ENCODE measurements around the gene CAPG. TPM values are rescaled to one million over a fixed set of nuclear protein-coding genes. Genes with fewer than 3 reads are reported as not detected.
"Not testable (repeated sequence)": the region's sequence is repeated elsewhere in the genome, so short reads cannot be mapped to it uniquely, and the experiment has no call there.

Gene CAPG
- total RNA-seq, 1 donor from 2014 or later, result 3.4 TPM

DNA sequence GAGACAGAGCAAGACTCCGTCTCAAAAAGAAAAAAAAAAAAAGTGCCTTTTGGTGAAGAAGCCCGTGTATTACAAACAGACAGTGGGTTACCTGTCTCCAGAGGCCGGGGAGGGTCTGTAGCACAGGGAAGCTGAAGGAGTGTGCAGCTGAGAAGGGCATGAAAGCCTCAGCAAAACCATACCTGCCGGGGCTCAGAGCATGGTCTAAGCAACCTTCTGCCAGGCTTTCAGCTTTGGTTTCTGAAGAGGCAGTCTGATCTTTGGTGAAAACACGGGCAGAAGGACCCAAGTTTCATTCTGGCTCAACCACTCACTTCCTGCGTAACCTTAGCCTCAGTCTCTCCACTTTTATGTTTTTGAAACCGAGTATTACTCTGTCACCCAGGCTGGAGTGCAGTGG, 29.8 kb upstream of the CAPG start:
- no peak for DNase-seq
- ATAC-seq (ENCODE audit: poor library complexity), result no peak
- intact Hi-C loops (cut with DNase I), result loop anchor here (5.0 kb wide), 1 partner anchor 97 kb away; the partner anchor contains the start of gene MAT2A

DNA sequence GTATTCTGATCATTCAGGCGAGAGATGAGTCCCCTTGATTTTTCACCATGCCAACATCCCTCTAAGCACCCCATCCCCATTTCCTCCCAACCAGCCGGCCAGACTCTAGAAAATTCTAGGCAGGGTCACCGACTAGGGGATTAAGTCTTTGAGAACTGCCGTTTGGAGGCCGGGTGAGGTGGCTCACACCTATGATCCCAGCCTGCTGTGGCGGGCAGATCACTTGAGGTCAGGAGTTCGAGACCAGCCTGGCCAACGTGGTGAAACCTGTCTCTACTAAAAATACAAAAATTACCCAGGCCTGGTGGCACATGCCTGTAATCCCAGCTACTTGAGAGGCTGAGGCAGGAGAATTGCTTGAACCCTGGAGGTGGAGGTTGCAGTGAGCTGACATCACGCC, 29.4 kb upstream of the CAPG start:
- not testable (repeated sequence) for ATAC-seq (ENCODE audit: poor library complexity); DNase-seq
- intact Hi-C loops (cut with DNase I), result loop anchor here (5.0 kb wide), 1 partner anchor 98 kb away; the partner anchor contains the start of gene MAT2A

DNA sequence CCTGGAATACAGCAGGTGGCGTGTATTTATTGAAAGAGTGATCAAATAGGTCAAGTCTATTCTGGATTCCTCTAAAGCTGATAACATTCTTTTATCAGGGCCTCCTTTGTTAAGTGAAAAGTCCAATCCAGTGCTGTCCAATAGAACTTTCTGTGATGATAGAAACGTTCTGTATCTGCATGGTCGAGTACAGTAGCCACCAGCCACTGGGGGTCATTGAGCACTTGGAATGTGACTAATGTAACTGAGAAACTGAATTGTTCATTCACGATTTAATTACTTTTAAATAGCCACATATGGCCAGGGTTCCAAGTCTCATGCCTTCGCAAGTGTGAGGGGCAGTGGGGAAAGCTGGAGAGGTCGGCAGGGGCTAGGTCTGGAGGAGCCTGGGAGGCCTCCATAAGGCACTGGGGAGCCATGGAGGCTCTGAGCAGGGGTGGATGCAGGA, 28.9 kb upstream of the CAPG start:
- ATAC-seq (ENCODE audit: poor library complexity), result no peak
- intact Hi-C loops (cut with DNase I), result loop anchor here (5.0 kb wide), 1 partner anchor 98 kb away; the partner anchor contains the start of gene MAT2A
- no peak for DNase-seq

DNA sequence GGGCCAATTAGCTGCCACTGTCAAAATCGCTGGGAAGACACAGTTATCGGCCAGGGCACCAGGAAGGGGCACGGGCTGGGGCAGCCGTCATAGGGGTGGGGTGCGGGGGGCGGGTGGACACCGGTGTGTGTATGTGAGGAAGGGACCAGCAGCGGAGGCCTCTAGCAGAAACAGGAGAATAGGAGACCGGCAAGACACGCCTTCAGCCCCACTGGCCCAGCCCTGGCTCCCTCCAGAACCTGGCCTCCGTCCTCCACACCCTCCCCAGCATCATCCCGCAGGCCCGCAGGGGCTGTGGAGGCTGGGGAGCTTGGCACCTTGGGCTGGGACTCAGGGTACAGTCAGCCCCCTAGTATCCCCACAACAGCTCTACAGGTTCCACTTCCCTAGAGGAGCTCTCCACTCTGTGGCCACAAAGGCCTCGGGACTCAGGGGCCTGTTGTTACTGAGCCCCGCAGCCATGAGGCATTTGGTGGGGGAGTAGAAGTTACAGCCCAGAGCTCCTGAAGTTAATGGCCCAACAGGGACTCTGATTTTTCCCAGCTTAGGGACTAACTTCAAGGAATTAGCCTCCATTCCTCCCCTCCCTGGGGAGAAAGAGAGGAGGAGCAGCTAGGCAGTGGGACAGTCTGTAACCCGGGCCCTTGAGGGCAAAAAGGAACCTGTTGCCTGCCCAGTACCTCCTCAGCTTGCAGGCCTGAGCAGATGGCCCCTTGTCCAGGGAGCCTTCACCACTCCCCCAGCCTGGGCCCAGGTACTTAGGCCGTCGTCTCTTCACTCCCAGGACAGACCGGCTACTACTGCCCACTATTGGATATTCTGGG, 28.2 kb upstream of the CAPG start:
- DNase-seq, result peak; percentile 64
- intact Hi-C loops (cut with DNase I), result loop anchor here (5.0 kb wide), 1 partner anchor 99 kb away; the partner anchor contains the start of gene MAT2A
- peak; percentile 13 for ATAC-seq (ENCODE audit: poor library complexity)

DNA sequence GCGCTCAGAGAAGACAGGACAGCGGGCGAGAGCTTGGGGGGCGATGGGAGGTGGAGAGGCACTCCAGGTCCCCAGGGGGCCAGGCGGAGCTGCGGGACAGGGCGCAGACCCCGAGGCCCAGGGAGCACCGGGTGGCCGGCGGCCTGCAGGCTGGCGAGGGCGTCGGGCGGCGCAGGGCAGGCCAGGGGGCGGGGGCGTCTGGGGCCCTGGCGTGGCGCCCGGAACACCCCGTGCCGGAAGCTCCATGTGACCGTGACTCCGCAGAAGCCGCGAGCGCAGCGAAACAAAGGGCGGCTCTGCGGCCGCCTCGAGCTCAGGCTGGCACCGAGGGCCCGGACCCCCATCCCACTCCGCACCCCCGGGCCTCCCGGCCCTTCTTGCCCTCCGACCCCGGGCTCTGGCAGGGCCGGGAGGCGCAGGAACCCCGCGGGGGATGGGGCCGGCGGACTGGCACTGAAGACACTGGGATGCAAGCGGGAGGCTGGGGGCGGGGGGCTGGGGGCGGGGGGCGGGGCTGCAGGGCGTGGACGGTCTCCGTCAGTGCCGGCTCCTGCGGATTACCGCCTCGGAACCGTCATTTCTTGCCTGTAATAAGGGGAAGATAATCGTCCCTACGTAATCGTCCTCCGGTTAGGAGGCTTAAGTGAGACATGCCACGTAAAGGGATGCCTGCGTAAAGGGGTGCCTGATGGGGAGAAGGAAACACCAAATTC, 27.5 kb upstream of the CAPG start:
- peak; percentile 88 for ATAC-seq (ENCODE audit: poor library complexity)
- intact Hi-C loops (cut with DNase I), result loop anchor here (5.0 kb wide), 1 partner anchor 100 kb away; the partner anchor contains the start of gene MAT2A
- peak; percentile 95 for DNase-seq

DNA sequence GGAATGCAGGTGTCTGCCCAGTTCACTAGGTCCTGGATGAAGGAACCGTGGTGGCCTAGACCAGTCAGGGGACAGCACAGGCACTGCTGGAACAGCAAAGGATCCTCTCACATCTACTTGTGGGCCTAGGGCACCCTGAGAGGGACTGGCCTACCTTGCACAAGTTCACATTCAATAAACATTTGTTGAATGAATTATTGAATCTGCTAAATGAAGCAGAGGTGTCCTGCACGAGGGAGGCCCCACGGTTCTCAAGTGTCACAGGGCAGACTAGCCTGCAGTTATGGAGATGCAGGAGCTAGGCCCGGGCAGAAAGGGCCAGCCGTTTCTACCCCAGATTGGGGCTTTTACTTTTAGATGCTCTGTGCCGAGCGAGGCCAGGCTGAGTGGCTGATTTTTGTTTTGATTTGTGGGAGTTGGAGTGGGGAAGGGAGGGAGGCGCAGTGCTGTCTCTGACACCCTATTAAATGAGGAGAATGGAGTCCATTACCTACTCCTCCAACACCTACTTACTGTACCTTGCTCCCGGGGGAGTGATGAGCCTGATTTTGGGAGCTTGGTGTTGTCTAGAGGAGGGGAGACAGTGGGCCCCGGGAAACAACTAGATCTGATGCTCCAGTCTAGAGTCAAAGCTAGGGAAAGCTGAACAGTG, 26.8 kb upstream of the CAPG start:
- DNase-seq (no peak), ATAC-seq (ENCODE audit: poor library complexity) (no peak)
- intact Hi-C loops (cut with DNase I), result loop anchor here (5.0 kb wide), 1 partner anchor 100 kb away; the partner anchor contains the start of gene MAT2A

DNA sequence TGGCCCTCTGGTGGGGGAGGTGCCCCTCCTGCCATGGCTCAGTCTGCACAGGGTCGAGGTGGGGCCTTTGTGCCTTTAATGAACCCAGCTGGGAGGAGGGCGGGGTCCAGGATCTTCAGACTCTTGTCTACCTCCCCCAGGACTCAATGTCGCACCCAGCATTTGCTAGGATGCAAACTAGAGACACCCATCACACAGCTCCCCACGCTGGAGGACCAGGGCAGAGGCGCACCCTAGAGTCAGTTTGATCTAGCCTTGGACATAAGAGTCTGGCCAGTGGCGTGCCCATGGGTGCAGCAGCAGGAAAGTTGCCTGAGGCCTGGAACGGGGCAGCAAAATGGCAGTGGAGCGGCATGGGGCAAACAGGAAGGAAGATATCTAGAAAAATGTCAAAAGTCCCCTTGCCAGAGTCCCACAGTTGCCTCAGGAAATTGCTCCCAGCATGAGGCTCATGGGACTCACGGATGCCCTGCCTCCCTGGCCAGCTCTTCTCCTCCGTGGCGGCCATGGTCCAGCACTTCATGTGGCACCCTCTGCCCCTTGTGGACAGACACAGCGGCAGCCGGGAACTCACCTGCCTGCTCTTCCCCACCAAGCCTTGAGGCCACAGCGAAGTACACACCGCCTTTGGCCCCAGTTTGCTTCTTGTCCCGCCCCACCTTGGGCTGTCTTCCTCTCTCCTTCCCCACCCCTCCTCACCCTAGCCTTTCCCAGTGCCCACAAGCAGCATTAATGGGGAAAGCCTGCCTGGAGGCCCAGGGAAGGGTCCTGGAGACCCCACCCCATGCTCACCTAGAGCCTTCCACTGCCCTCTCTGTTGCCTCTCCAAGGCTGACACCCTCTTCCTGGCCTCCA, 26.0 kb upstream of the CAPG start:
- intact Hi-C loops (cut with DNase I), result loop anchor here (5.0 kb wide), 1 partner anchor 101 kb away; the partner anchor contains the start of gene MAT2A
- ATAC-seq (ENCODE audit: poor library complexity), result no peak
- no peak for DNase-seq

DNA sequence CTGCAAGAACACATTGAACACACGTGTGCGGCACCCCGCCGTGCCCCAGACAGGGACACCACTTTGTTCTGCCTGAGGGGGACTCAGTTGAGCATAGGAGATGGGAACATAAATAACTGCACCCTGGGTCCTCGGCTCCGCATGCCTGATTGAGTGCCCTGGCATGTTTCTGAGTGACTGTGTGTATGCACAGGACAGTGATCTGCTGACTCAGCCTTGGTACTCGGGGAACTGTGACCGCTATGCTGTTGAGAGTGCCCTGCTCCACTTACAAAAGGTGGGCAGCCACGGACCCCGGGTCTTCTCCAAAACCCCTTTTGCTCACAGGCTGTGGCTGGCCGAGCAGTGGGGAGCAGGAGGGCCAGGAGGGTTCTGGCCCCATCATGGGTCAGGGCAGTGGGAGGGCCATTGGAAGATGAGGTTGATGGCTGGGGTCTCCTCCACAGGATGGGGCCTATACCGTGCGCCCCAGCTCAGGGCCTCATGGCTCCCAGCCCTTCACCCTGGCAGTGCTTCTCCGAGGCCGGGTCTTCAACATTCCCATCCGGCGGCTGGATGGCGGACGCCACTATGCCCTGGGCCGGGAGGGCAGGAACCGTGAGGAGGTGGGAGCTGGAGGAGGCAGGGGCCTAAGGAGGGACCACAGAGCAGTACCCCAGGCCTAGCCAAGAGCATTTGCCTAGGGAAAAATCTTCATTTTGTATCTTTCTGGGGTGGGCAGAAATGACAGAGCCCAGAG, 25.2 kb upstream of the CAPG start:
- intact Hi-C loops (cut with DNase I), result loop anchor here (5.0 kb wide), 1 partner anchor 102 kb away; the partner anchor contains the start of gene MAT2A
- DNase-seq (no peak), ATAC-seq (ENCODE audit: poor library complexity) (no peak)

DNA sequence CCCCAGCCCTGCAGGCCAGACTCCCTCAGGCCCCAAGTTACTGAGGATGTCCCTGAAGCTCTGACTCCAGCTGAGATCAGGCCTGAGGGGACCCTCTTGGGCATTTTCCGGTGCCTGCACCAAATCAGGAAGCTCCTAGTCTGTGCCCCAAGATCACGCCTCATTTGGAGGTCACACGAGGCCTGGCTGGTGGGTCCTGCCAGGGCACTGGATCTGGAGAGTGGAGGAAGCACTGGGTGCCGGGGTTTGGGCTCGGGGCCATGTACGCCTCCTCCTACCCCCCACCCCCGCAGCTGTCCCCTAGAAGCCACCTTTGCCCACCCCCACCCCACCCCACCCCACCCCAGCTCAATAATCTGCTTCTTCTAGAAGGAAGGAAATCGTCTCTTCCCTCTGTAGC, 24.5 kb upstream of the CAPG start:
- ATAC-seq (ENCODE audit: poor library complexity), result no peak
- DNase-seq, result no peak
- intact Hi-C loops (cut with DNase I), result loop anchor here (5.0 kb wide), 1 partner anchor 103 kb away; the partner anchor contains the start of gene MAT2A

DNA sequence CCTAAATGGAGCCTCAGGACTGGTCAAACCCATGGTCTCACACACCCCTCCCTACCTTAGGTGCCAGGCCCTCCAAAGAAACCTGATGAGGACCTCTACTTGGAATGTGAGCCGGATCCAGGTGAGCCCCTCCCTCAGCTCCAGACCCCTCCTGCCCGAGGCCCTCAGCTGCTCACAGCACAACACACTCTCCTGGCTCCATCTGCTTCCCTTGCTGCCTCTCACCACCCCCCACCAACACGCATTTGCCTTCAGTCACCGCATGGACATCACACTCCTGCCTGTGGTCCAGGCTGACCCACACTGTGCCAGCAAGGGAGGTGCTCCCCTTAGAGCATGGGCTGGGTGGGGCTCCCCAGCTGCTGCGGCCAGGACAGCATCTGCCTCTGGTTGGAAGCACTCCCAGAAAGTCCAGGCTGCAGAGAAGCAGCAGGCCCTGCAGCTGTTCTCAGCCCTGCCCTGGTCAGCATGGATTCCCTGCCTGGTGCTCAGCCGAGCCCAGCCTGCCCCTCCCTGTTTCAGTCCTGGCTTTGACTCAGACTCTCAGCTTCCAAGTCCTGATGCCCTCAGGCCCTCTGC, 23.4 kb upstream of the CAPG start:
- intact Hi-C loops (cut with DNase I), result no loop called here
- ATAC-seq (ENCODE audit: poor library complexity) (peak; percentile 71), DNase-seq (peak; percentile 92)

DNA sequence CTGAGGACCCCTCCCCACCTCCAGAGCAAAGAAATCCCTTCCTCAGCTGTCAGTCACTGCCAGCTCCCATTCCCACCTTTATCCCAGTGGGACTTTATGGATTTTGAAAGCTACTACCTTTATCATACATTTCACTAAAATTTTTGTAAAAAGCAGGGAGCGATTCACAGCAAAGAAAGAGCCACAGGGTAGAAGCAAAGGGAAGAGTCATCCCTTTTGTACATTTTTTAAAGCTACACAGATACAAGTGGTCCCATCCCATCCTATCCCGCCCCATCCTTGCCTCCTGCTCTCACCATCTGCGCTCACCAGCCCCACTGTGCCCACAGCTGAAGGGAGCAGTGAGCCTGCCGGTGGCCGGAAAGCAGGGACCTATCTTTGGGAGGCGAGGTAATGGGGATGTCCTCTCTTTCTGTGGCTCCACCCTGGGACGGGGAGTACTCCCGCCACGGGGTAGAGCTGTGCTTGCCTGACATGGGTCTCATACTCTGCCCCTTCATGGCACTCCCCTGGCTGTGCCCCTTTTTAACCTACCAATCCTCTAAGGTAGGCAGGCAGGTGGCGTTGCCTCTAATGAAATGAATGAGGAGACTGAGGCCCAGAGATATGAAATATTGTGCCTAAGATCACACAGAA, 21.5 kb upstream of the CAPG start:
- intact Hi-C loops (cut with DNase I), result no loop called here
- ATAC-seq (ENCODE audit: poor library complexity), result no peak

DNA sequence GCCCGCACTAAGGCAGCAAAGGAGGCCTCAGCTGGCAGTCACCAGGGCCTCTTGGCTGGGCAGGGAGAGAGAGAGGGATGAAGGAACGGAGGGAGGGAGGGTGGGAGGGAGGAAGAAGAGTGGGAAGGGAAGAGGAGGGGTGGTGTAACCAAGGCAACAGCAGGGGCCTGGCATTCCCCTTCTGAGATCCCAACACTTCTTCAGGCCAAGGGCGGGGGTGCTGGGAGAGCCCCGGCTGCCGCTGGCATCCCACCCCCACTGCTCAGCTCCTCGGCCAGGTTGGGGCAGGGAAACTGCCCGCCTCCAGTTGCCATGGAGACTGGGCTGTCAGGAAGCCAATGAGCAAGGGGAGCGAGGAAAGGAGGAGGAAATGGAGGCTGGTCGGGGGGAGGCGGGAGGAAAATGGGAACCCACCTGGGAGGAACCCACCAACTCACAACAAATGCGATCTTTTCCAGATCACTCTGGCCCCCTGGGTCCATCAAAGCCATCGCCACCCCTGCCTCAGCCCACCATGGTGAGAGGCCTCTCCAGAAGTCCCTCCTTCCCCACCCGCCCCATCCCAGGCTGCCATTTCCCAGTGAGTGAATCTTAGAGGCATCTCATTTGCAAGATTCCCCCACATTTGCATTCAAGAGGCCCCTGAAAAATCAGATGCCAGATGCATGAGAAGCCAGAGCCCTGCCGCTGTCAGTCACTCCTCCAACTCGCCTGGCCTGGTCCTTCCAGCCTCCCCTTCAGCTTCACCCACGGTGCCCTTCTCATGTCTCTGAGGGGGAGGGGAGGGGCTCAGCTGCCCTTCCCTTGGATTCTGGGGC, 20.8 kb upstream of the CAPG start:
- intact Hi-C loops (cut with DNase I), result no loop called here
- DNase-seq, result no peak
- ATAC-seq (ENCODE audit: poor library complexity), result no peak

More for the DNA sequence above, 21.5 kb upstream of the CAPG start:
- DNase-seq, result no peak

DNA sequence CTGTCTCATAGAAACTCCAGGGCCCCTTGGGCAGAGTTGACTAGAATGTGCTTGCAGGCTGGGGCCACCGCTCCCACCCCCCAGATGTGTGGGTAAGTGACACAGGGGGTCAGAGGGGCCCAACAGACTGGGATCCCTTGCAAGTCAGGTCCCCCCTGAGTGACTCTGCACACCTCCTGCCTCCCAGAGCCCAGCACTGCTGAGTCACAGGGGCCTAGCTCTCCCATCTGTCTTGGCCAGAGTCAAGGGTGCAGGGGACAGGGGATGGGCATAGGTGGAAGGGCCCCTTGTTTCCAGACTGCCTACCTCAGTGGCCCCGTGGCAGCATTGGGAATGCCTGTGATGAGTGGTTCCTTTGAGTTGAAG, 19.7 kb upstream of the CAPG start:
- ATAC-seq (ENCODE audit: poor library complexity) (no peak), DNase-seq (no peak)
- intact Hi-C loops (cut with DNase I), result no loop called here

DNA sequence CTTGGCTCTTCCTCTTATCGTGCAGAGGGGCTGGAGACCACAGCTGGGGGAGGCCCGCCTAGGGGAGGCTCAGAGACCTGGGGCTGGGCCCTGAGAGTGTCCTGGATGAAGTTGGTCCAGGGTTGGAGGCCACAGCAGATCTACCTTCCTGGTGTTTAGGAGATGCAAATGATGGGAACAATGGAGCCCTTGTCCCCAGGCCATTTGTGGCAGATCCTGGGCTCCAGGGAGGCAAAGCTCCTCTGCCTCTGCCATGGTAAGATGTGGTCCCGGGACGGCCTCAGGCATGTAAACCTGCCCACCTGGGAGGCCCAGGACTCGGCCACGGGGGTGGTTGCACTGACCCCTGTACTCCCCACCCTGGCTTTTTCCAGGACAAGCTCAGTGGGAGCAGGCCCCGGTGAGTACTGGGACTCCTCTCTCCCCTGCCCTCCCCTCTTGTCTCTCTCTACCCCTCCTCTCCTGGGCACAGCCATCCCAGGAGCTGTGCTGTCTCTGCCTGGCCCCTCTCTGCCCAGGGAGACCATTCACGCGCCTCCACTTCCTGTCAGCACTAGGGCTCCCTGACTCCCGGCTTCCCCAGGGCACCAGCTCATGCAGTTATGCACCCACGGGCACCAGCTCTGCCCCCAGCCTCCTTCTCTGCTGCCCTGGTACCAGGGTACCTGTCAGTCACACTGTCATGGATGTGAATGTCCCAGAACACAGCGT, 19.2 kb upstream of the CAPG start:
- DNase-seq, result no peak
- no peak for ATAC-seq (ENCODE audit: poor library complexity)
- intact Hi-C loops (cut with DNase I), result no loop called here

DNA sequence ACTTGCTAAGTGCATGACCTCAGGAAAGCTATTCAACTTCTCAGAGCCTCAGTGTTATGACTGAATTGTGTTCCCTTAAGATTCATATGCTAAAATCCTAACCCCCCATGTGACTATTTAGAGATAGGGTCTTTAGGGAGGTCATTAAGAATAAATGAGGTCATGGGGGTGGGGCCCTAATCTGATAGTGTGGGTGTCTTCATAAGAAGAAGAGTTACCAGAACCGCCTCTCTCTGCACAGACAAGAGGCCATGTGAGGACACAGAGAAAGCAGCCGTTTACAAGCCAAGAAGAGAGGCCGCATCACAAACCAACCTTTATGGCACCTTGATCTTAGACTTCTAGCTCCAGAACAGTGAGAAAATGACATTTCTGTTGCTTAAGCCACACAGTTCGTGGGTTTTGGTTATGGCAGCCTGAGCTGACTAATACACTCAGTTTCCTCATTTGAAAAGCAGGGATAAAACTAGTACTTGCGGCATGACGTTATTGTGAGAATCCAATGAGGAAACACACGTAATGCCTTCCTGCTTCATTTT, 18.2 kb upstream of the CAPG start:
- ATAC-seq (ENCODE audit: poor library complexity) (no peak), DNase-seq (no peak)
- intact Hi-C loops (cut with DNase I), result no loop called here

All from Right ventricle myocardium superior (tissue), 1 donor.